ENCODE measurements around the gene GOPC.

DNA sequence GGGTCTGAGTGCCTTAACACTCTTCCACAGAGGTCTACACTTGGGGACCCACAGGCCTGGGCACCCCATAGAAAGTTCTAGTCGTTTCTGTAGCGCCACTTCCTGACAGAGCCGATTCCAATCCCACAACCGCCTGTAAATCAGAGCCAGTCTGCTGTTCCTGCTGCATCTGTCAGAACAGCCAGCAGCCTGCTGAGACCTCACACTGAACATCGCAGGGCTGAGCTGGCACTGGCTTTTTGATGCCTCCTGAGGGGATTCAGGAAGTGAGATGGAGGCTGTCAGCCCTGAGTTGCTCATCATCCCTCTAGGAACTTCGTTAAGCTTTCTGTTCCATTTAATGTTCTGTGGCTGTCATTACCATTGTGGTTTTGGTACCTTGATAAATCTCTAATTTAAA is 71.0 kb downstream of the GOPC start:
- TF ChIP-seq IRX3 (CRISPR knock-in tag; IDR thresholded peaks at IDR 0.05; ENCODE audit: borderline replicate concordance, low read depth) (no peak), ZBTB8A (CRISPR knock-in tag; IDR thresholded peaks at IDR 0.05; ENCODE audit: borderline replicate concordance, low read depth) (no peak), TCF12 (IDR thresholded peaks at IDR 0.05) (no peak), TCF12 (CRISPR knock-in tag; IDR thresholded peaks at IDR 0.05) (no peak), ZNF549 (CRISPR knock-in tag; IDR thresholded peaks at IDR 0.05) (no peak), ZNF446 (CRISPR knock-in tag; IDR thresholded peaks at IDR 0.05) (no peak), ZSCAN25 (CRISPR knock-in tag; IDR thresholded peaks at IDR 0.05) (no peak), ZNF225 (CRISPR knock-in tag; IDR thresholded peaks at IDR 0.05) (no peak), EP300 (IDR thresholded peaks at IDR 0.05; ENCODE audit: low read depth in 2 of 2, low read length in 2 of 2) (no peak), EP300 (CRISPR knock-in tag; IDR thresholded peaks at IDR 0.05; ENCODE audit: borderline replicate concordance) (no peak), ZNF775 (CRISPR knock-in tag; IDR thresholded peaks at IDR 0.05; ENCODE audit: borderline replicate concordance) (no peak), POLR2A (IDR thresholded peaks at IDR 0.05; ENCODE audit: insufficient read depth in 1 of 2, low read depth in 2 of 2, low read length in 2 of 2) (no peak)
- TF ChIP-seq, protein P1, sequence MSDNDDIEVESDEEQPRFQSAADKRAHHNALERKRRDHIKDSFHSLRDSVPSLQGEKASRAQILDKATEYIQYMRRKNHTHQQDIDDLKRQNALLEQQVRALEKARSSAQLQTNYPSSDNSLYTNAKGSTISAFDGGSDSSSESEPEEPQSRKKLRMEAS (IDR thresholded peaks at IDR 0.05), result no peak
- TF ChIP-seq, protein P2, sequence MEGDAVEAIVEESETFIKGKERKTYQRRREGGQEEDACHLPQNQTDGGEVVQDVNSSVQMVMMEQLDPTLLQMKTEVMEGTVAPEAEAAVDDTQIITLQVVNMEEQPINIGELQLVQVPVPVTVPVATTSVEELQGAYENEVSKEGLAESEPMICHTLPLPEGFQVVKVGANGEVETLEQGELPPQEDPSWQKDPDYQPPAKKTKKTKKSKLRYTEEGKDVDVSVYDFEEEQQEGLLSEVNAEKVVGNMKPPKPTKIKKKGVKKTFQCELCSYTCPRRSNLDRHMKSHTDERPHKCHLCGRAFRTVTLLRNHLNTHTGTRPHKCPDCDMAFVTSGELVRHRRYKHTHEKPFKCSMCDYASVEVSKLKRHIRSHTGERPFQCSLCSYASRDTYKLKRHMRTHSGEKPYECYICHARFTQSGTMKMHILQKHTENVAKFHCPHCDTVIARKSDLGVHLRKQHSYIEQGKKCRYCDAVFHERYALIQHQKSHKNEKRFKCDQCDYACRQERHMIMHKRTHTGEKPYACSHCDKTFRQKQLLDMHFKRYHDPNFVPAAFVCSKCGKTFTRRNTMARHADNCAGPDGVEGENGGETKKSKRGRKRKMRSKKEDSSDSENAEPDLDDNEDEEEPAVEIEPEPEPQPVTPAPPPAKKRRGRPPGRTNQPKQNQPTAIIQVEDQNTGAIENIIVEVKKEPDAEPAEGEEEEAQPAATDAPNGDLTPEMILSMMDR (CRISPR knock-in tag; IDR thresholded peaks at IDR 0.05), result no peak
